NK-92 (cell line): ENCODE measurements around the gene CCL18.
"Not testable (repeated sequence)": the region's sequence is repeated elsewhere in the genome, so short reads cannot be mapped to it uniquely, and the experiment has no call there.

Experiments
- DNase-seq: peaks from one replicate; lab custom pipeline; 2025; ENCODE audit not compliant: unreplicated experiment; lab: John Stamatoyannopoulos, UW

CCL18 gene, protein sequence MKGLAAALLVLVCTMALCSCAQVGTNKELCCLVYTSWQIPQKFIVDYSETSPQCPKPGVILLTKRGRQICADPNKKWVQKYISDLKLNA

DNA sequence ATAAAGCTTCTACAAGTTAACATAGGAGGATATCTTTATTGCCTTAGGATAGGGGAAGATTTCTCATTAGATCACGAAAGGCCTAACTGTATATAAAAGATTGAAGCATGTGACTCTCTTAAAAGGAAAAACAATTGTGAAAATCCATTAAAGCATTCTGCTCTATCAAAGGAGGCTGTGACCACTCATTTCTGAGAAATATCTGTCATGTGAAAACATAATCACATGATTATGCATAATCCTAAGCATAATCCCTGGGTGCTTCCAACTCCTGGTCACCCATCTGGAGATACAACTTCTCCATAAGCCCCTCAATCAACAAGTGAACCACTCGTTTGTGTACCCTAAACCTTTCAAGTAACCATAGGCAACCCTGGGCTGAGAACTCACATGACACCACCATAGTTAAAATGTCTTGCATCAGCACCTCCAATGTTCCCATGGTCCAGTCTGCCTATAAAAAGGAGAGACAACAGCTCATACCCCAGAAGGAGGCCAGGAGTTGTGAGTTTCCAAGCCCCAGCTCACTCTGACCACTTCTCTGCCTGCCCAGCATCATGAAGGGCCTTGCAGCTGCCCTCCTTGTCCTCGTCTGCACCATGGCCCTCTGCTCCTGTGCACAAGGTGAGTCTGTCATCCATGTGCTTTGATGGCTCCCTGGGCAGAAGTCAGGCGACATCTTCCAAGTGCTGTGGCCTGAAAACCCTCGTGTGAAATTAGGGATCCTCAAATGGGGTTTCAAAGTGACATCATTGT lies at the start of gene CCL18:
Gene CCL18 (plus strand): TSS at position 487 of the 756 bp plus-strand sequence. CDS start 71 bp downstream, at position 558.
- no peak for DNase-seq

DNA sequence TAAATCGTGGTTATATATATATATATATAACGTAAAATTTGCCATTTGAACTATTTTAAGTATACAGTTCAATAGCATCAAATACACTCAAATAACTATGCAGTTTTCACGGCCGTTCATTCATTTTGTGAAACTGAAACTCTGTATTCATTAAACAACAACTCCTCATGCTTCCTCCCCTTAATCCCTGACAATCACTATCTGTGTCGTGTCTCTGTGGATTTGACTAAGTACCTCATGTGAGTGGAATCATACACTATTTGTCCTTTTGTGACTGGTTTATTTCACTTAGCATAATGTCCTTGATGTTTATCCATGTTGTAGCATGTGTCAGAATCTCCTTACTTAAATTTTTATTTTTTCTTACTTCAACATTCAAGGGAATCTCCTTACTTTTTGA lies 49.1 kb upstream of the CCL18 start:
- DNase-seq, result no peak

DNA sequence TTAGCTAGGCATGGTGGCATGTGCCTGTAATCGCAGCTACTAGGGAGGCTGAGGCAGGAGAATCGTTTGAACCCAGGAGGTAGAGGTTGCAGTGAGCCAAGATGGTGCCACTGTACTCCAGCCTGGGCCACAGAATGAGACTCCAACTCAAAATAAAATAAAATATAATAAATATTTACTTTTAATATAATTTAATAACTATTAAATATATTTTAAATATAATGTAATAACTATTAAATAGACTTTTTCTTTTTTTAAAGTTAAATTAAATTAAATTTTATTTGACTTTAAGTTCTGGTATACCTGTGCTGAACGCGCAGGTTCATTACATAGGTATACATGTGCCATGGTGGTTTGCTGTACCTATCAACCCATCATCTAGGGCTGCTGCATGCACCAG lies 48.2 kb upstream of the CCL18 start:
- DNase-seq, result not testable (repeated sequence)

DNA sequence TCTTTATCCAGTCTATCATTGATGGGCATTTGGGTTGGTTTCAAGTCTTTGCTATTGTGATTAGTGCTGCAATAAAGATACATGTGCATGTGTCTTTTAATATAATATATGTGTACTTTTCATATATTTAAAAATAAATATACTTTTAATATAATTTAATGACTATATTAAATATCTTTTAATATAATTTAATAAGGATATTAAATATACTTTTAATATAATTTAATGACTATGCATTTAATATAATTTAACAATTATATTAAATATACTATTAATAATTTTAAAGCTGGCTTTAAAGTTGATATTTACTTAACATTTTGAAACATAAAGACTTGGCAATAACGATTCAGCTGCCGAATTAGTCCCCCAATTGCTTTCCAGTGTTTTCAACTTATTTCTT lies 47.5 kb upstream of the CCL18 start:
- DNase-seq, result no peak

DNA sequence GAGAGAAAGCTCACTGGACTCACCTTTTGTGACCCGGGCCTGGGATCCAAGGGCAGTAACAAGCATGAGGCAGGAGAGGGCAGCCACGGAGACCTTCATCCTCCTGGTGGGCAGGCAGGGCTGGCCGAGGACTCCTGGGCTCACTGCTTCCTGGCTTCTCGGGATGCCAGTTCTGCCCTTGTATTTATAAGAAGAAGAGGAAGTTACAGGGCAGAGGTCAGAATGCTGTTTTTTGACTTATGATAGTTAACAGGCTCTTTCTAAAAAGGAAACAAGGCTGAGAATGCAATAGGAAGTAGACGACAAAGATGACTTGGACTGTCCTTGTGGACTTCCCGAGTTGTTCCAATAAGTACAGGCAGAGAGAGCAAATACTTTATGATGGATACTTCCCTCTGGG lies 46.3 kb upstream of the CCL18 start, which contains the start of gene CCL23:
Gene CCL23 (minus strand): TSS at position 174 of the 400 bp plus-strand sequence. CDS start 75 bp downstream, at position 99.
- DNase-seq, result no peak

DNA sequence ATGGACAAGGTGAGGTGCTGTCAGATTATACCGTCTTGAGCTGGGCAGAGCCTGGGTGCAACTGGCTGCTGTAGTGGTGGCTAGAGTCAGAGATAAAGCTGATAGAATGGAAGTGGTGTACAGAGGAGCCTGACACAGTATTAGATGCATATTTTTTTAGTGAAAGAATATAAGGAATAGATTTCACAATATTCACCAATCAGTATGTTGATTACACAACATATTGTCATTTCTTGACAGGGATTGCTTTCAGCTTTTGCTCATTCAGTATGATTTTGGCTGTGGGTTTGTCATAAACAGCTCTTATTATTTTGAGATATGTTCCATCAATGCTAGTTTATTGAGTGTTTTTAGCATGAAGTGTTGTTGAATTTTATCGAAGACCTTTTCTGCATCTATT lies 44.6 kb upstream of the CCL18 start:
- no peak for DNase-seq

DNA sequence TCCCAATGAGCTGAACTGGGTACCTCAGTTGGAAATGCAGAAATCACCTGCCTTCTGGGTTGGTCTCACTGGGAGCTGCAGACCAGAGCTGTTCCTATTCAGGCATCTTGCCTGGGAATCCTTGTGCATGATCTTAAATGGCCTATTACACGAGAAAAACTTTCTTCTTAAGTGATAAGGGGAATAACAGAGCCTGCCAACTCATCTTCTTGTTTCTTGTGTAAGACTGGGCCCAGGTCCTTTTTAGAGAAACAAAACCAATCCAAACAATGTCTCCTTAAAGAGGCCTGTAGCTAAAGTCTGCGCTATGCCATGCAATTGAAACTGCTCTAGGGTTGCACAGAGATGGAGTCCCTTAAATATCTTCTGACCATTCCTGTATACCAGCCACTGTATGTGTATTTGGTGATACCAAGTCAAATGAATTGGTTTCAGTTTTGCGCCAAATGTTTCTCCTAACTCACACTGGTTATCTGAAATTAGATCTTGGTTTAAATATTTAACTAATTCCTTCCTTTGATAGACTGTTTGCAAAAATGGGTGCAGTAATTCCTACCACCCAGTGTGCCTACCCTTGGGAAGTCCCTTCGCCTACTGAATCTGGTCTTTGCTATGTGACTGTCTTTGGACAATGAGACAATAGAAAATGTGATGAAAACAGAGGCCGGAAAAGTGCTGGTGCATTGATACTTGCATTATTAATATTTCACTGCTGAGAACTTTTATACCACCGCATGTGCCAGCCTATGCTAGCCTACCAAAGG lies 39.8 kb upstream of the CCL18 start:
- DNase-seq, result no peak

DNA sequence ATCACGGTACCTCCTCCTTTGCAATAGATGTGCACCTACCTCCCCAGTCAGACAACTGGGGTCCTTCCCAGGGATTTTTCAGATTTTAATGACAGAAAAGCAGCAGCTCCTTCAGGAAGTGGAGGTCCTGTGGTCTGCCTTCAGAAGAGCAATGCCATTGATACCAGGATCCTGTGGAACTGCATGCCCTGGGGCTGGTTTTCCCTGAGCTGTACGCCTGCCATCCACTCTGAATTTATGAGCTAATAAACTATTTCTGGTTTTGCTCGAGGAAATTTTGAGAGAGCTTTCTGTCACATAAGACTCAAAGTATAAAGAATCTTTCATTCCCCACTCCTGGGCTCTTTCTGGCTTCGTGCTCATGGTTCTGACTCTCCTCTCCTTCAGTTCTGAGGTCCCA lies 36.3 kb upstream of the CCL18 start:
- DNase-seq, result no peak

DNA sequence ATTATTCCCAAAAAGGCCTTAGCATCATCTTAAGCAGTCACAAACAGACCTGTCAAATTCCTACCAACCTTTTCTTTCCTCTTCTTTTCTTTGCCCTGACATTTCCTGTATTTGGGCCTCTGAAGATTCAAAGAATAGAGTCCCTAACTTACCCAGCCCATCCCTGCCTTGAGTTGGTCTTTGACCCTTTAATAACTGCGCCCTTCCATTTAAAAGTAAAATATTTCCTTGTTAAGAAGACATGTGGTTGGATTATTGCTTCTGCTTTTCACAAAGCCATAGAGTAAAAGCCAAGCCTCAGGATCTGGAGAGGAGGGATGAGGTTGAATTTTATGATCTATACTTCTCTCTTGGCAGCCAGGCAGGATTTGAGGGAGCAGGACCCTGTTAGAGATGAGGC lies 33.1 kb upstream of the CCL18 start:
- DNase-seq, result no peak

DNA sequence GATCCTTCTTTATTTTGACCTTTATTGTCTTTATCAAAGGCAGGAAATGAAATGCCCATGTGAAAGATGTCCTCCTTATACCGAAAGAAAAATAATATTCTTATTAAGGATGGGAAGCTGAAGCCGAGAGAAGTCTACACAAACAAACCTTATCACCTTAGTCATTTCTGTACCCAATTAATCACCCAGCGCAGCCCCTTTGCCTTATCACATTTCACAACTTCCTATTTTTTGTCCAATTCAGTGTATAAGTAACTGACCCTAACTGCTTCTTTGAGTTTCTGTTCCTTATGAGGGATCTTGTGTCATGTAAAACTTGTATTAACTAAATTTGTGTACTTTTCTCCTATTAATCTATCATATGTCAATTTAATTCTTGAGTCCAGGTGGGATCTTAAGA lies 29.9 kb upstream of the CCL18 start:
- no peak for DNase-seq

DNA sequence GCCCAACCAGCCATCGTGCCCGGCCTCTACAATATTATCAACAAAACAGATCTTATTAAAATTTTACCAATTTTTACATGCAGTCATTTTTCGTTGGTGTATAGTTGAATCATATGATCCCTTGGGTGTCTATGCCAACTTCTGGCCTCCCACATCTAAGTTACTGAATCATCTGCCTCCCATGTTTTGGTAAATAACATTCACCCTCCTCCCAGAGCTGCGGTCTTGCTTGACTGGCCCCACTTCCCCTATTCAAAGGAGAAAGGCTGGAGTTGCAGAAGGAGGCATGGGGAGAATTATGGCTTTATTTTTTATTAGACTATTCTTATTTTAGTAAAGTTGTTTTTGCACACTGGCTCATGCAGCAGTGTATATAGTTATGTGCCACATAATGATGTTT lies 27.8 kb upstream of the CCL18 start:
- DNase-seq, result no peak

DNA sequence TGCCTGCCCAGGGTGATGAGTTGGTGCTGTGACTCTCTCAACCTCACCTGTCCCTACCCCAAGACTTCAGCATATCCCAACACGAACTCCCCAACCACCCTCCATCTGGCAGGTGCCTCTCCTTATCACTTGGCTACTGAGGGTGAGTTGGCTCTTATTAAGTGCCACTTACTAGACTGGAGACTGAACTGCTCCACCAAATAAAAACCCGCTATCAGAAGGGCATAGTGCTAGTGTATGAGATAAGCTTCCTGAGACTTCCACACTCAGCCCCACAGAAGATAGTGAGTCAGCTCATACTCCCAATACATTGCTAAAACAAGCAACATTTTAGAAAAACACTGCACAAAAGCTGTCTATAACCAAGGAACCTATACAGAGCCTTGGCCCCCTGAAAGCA lies 16.0 kb upstream of the CCL18 start:
- DNase-seq, result no peak

DNA sequence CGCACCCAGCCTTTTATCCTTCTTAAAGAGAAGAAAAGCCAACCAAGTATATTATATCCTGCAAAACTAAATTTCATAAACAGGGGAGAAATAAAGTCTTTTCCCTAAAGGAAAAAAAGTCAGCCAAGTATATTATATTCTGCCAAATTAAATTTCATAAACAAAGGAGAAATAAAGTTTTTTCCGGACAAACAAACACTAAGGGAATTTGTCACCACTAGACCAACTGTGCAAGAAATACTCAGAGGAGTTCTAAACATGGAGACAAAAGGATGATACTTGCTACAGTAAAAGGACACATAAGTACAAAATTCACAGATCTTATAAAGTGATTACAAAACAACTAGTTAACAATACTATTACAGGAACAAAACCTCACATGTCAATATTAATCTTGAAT lies 14.4 kb upstream of the CCL18 start:
- no peak for DNase-seq

DNA sequence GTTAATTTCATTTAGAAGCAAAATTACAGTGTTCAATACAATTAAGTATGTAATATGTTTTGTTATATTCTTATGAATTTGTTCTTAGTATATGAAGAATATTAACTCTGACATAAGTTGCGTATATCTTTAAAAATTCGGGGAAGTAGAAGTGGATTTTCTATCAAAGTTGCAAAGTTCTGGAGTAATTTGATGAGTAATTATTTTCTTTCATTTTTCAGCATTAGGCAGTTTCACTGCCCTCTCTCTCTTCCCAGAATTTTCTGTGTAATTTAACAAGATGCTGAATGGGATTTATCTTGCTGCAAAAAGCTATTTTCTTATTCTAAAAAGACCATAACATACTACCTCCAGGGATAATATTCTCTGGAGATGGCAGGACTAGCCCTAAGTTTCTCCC lies 8.9 kb upstream of the CCL18 start:
- no peak for DNase-seq

DNA sequence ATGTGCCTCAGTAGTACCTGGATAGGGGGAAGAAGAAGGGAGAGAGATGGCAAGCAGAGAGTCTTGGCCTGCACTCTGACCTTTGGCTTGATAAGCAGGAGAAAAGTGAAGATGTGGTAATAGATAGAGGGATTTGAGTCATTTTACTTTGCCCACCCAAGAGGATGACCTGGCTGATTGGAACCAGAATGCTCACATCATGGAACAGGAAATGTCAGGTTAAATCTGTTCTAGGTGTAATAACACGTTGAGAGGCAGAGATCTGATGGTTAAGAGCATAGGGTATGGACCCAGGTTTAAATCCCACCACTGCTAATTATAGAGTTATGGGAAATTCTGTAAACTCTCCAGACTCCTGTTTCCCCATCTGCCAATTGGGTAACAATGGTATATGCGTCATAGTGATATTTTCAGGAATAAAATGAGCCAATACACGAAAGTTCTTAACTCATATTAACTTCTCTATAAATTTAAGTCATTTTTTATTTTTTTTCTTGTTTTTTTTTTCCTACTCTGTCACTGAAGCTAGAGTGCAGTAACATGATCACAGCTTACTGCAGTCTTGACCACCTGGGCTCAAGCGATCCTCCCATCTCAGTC lies 8.1 kb upstream of the CCL18 start:
- DNase-seq, result no peak

DNA sequence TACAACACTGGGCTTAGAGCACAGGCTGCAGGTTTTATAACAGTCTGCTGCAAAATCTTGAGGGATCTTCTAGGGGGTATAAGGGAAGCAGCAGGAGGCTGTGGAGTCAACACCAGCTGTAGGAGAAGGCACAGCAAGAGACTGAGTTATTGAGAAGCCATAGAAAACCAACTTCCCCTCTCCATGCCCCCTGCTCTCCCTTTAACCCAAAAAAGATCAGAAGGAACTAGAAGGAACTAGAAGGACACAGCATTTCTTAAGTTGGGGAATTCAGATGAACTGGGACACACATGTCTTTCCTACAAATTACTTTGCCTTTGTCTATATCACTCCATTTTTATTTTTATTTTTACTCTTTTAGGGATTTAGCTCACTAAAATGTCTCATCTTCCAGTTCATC lies 6.2 kb upstream of the CCL18 start:
- no peak for DNase-seq

DNA sequence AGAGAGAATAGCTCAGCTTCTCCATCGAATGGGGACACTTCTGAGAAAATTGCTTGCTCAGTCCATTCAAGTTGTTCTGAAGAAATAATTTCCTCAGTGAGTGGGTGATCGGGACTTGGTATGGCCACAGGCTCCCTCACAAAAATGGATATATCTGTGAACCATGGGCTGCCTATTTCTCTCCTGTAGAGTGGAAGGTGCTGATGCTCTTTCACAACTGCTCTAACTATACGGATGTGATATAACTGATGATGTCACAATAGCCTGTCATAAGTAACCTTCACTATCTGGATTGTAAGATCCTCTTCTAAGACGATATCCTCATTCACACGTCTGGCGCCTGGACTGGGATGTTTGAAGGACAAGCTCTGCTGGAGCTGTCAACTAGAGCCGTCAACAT lies 4.7 kb upstream of the CCL18 start:
- DNase-seq, result no peak

DNA sequence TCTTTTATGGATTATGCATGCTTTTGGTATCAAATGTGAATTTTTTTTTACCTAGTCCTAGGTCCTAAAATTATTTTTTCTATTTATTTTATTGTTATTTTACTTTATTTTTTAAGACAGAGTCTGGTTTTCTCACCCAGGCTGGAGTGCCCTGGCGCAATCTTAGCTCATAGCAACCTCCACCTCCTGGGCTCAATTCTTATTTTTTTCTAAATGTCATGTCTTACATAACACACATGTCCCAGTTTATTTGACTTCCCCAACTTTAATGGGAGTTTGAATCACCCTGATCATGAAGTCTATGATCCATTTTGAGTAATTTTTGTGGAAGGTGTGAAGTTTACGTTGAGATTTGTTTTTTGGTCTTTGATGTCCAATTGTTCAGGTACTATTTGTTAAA lies 3.3 kb upstream of the CCL18 start:
- DNase-seq, result no peak

DNA sequence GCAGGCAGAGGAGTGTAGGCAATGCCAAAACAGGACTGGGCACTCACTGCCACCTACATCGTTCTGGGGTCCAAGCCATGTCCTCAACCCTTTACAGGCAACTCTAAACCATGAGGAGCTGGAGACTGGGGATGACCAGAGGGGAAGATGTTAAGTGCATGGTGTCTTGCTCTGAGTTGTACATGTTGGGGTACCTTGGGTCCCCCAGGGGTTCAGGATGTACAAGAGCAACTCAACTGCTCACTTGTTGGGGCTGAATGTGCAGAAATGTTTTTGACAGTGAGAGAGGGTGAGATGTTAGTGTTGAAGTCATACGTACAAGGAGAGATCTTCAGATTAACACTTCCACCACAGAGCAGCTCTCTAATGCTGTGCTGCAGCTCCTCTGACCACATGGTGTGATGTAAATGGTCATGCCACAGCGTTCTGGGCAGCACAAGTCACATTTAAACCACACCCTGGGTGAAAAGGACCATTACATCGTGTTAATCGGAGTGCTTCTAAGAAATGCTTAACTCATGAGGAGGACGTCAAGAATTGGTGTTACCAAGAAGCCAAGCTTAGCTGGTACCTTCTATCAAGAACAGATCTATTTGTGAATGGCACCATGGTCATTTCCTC lies 2.4 kb downstream of the CCL18 start:
- DNase-seq, result no peak

DNA sequence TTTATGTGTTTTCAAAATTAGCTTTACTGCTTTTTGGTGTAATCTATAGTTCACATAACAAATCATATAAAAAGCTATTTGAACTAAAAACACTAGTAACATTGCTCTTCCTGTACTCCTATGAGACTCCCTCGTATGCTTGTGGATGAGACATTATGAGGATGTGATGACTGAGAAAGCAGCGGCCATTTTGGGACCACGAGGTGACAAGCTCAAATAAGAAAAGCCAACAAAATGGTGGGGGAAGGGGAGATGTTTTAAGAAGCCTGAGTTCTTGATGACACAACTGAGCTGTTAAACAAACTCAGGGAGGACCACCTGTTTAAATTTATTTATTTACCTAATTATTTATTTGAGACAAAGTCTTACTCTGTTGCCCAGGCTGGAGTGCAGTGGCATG lies 4.5 kb downstream of the CCL18 start:
- no peak for DNase-seq

DNA sequence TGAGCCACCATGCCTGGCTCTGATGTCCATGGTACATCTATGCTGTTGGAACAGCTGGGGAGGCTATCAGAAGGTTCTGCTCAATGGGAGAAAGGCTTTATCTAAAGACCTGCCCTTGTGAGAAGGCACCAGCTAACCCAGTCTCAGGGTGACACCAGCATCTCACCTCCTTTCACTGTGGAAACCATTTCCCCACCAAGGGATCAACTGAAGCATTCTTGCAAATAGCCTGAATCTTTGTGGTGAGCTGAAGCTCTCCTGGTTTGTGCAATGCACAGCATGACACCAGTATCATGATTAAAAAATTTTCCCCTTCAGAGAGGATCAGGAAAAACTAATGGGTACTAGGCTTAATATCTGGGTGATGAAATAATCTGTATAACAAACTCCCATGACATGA lies 5.1 kb downstream of the CCL18 start:
- DNase-seq, result no peak
